ENCODE data around the gene TMEM63B.

TMEM63B gene

GRCh38 chr6:44178424-44179071, 51.2 kb downstream of the TMEM63B start:
- no peak; the same call in 2 of the 3 replicates for ATAC-seq
- no peak for TF ChIP-seq ZFP3 (CRISPR knock-in tag; IDR thresholded peaks at IDR 0.05)
- TF ChIP-seq OSR1 (CRISPR knock-in tag; IDR thresholded peaks at IDR 0.05), result no peak
- TF ChIP-seq ESRRG (CRISPR knock-in tag; IDR thresholded peaks at IDR 0.05), result no peak

DNA sequence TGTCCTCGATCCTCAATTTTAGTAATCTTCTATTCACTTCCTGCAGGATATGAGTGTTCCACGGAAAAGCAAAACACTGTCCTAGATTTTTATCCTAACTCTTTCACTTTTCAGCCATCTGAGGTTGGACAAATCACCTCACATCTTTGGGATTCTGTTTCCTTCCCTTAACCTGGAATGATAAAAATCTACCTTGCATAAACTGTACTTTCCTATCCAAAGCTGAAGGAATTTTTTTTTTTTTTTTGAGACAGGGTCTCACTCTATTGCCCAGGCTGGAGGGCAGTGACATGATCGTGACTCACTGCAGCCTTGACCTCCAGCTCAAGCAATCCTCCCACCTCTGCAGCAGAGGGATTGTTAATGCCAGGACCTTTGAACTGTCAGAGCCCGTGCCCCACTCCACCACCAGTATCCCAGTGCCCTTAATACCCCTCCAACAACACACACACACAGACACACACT, 51.8 kb downstream of the TMEM63B start:
- TF ChIP-seq TOX (CRISPR knock-in tag; IDR thresholded peaks at IDR 0.05; ENCODE audit: borderline replicate concordance) (no peak), ZC3H10 (CRISPR knock-in tag; IDR thresholded peaks at IDR 0.05) (no peak), RARB (CRISPR knock-in tag; IDR thresholded peaks at IDR 0.05) (no peak), TCF4 (CRISPR knock-in tag; IDR thresholded peaks at IDR 0.05; ENCODE audit: borderline replicate concordance) (no peak), ZFP3 (CRISPR knock-in tag; IDR thresholded peaks at IDR 0.05) (no peak), SNAI2 (CRISPR knock-in tag; IDR thresholded peaks at IDR 0.05) (no peak), ISL1 (CRISPR knock-in tag; IDR thresholded peaks at IDR 0.05) (no peak), ZNF8 (CRISPR knock-in tag; IDR thresholded peaks at IDR 0.05) (no peak), CSDC2 (CRISPR knock-in tag; IDR thresholded peaks at IDR 0.05) (no peak), ZNF565 (CRISPR knock-in tag; conservative IDR thresholded peaks at IDR 0.05; ENCODE audit: low read depth) (no peak), OSR1 (CRISPR knock-in tag; IDR thresholded peaks at IDR 0.05) (no peak), PPARA (CRISPR knock-in tag; IDR thresholded peaks at IDR 0.05; ENCODE audit: borderline replicate concordance) (no peak), ZFP30 (CRISPR knock-in tag; IDR thresholded peaks at IDR 0.05) (no peak), GLIS3 (CRISPR knock-in tag; IDR thresholded peaks at IDR 0.05) (no peak), CSRNP3 (CRISPR knock-in tag; IDR thresholded peaks at IDR 0.05) (no peak)
- TF ChIP-seq, protein P1, sequence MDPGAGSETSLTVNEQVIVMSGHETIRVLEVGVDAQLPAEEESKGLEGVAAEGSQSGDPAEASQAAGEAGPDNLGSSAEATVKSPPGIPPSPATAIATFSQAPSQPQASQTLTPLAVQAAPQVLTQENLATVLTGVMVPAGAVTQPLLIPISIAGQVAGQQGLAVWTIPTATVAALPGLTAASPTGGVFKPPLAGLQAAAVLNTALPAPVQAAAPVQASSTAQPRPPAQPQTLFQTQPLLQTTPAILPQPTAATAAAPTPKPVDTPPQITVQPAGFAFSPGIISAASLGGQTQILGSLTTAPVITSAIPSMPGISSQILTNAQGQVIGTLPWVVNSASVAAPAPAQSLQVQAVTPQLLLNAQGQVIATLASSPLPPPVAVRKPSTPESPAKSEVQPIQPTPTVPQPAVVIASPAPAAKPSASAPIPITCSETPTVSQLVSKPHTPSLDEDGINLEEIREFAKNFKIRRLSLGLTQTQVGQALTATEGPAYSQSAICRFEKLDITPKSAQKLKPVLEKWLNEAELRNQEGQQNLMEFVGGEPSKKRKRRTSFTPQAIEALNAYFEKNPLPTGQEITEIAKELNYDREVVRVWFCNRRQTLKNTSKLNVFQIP (CRISPR knock-in tag; IDR thresholded peaks at IDR 0.05; ENCODE audit: borderline replicate concordance, low read depth), result no peak
- TF ChIP-seq, protein P2, sequence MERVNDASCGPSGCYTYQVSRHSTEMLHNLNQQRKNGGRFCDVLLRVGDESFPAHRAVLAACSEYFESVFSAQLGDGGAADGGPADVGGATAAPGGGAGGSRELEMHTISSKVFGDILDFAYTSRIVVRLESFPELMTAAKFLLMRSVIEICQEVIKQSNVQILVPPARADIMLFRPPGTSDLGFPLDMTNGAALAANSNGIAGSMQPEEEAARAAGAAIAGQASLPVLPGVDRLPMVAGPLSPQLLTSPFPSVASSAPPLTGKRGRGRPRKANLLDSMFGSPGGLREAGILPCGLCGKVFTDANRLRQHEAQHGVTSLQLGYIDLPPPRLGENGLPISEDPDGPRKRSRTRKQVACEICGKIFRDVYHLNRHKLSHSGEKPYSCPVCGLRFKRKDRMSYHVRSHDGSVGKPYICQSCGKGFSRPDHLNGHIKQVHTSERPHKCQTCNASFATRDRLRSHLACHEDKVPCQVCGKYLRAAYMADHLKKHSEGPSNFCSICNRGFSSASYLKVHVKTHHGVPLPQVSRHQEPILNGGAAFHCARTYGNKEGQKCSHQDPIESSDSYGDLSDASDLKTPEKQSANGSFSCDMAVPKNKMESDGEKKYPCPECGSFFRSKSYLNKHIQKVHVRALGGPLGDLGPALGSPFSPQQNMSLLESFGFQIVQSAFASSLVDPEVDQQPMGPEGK (CRISPR knock-in tag; IDR thresholded peaks at IDR 0.05; ENCODE audit: borderline replicate concordance), result no peak
- no peak for ATAC-seq

GRCh38 chr6:44179648-44180047, 52.3 kb downstream of the TMEM63B start:
- no peak for ATAC-seq
- TF ChIP-seq CSRNP3 (CRISPR knock-in tag; IDR thresholded peaks at IDR 0.05), result no peak
- no peak for TF ChIP-seq RARB (CRISPR knock-in tag; IDR thresholded peaks at IDR 0.05)
- TF ChIP-seq, protein P3, sequence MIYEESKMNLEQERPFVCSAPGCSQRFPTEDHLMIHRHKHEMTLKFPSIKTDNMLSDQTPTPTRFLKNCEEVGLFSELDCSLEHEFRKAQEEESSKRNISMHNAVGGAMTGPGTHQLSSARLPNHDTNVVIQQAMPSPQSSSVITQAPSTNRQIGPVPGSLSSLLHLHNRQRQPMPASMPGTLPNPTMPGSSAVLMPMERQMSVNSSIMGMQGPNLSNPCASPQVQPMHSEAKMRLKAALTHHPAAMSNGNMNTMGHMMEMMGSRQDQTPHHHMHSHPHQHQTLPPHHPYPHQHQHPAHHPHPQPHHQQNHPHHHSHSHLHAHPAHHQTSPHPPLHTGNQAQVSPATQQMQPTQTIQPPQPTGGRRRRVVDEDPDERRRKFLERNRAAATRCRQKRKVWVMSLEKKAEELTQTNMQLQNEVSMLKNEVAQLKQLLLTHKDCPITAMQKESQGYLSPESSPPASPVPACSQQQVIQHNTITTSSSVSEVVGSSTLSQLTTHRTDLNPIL (CRISPR knock-in tag; IDR thresholded peaks at IDR 0.05; ENCODE audit: low read depth), result no peak

DNA sequence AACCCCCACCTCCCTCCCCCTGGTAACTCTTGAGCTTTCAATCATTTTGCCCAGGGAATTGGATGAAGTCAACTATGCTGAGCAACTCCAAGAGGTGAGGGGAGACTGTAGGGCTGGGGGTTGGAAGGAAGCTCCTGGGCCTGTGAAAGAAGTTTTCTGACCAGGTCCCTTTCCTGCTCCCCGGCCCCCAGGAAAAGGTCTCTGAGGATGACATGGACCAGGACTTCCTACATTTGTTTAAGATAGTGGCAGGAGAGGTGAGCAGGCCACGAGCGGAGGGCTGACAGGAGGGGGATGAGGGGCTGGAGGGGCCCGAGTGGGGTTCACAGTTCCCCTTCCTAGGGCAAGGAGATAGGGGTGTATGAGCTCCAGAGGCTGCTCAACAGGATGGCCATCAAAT, 53.1 kb downstream of the TMEM63B start:
- no peak for TF ChIP-seq OSR1 (CRISPR knock-in tag; IDR thresholded peaks at IDR 0.05)
- TF ChIP-seq ARNTL (CRISPR knock-in tag; IDR thresholded peaks at IDR 0.05; ENCODE audit: borderline replicate concordance, low read depth), result no peak
- ATAC-seq, result no peak

Data from SK-N-SH treated with all-trans-retinoic acid at 6 μM for 48 hours (cell line).